HepG2 (cell line): ENCODE results near the gene EPHA6. TPM values are rescaled to one million over a fixed set of nuclear protein-coding genes. Genes with fewer than 3 reads are reported as not detected.

Experiments used
- DMAP1 ChIP-seq: IDR thresholded peaks from 2 replicates; pipeline ENCODE4 v1.6.1; 2016
- HOXA7 ChIP-seq: sonication (generic); formaldehyde crosslinking; IDR thresholded peaks from 2 replicates; pipeline ENCODE4 v1.8.1; 2022; ENCODE audit warnings: mild to moderate bottlenecking, missing genetic modification reagents, moderate library complexity
- RNF2 ChIP-seq: fragments of 450-650 bp; conservative IDR thresholded peaks from 2 replicates; pipeline ENCODE4 v1.6.1; 2016; ENCODE audit warnings: low read depth
- SAFB2 ChIP-seq: sonication (generic); formaldehyde crosslinking; IDR thresholded peaks from 2 replicates; pipeline ENCODE4 v1.5.1; 2020; ENCODE audit warnings: missing genetic modification reagents, low read depth, mild to moderate bottlenecking, borderline replicate concordance
- ZBTB37 ChIP-seq: sonication (generic); formaldehyde crosslinking; IDR thresholded peaks from 2 replicates; pipeline ENCODE4 v1.4.0; 2020; ENCODE audit warnings: mild to moderate bottlenecking, missing genetic modification reagents
- ZMAT3 ChIP-seq: sonication (generic); formaldehyde crosslinking; conservative IDR thresholded peaks from 2 replicates; pipeline ENCODE4 v1.7.0; 2021; ENCODE audit warnings: missing genetic modification reagents
- ZNF879 ChIP-seq: sonication (generic); formaldehyde crosslinking; IDR thresholded peaks from 2 replicates; pipeline ENCODE4 v1.8.1; 2023; ENCODE audit warnings: missing genetic modification reagents
- polyA plus RNA-seq, 8 experiments: library from polyadenylated mRNA; depleted of rRNA in 3 of 8; stranded (reverse) in 7 of 8; unstranded in 1 of 8; fragments of >200 nt; fragmentation: Illumina TruSeq in 4 of 8; extraction: Trizol in 4 of 8; gene quantifications; 2 replicates each; pipeline versions ENCODE4 v1.2.1 to v1.2.3, GENCODE V29; 2011 to 2016; ENCODE audit warnings: low read depth in 4 of 8, missing spikeins in 1 of 8, mixed read lengths in 1 of 8; ENCODE audit not compliant: insufficient read depth in 1 of 8
- total RNA-seq, 5 experiments: library from RNA; depleted of rRNA; stranded (reverse); fragments of >200 nt; fragmentation: Illumina TruSeq; extraction: Trizol; gene quantifications; 2 replicates each; pipeline ENCODE4 v1.2.3, GENCODE V29; 2016; ENCODE audit warnings: low read depth in 1 of 5
- TF ChIP-seq, protein P1 (sequence below): sonication (generic); formaldehyde crosslinking; IDR thresholded peaks from one replicate; pipeline ENCODE4 v1.5.1; 2020; ENCODE audit warnings: mild to moderate bottlenecking, missing genetic modification reagents; ENCODE audit errors: not compliant biosample characterization
- TF ChIP-seq, protein P2 (sequence below): IDR thresholded peaks from 2 replicates; pipeline ENCODE4 v1.6.1; 2016; ENCODE audit warnings: missing compliant biosample characterization, missing genetic modification reagents, borderline replicate concordance

EPHA6 gene
- total and polyA plus RNA-seq, 2 of the 13 experiments (the other 11 are each of a cell fraction or from before 2014, with no cell fraction given), result not detected

DNA sequence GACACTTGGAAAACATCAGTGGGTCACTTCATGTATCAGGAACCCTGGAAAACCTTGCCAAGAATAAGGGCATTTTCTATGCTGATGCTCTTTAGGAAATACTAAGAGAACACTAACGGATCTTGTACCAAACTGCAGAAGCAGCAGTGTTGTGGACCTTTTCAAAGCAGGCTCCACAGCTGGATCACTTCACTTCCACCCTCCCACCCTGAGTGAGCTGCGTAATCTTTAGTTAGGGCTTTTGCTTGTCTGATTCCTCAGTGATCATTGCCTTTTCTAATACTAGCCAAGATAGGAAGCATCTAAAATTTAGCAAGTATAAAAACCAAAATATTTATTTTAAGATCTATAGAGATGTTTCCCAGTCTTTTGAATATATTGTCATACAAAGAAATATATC lies 229.0 kb downstream of the EPHA6 start (continued):
- TF ChIP-seq, protein P1, sequence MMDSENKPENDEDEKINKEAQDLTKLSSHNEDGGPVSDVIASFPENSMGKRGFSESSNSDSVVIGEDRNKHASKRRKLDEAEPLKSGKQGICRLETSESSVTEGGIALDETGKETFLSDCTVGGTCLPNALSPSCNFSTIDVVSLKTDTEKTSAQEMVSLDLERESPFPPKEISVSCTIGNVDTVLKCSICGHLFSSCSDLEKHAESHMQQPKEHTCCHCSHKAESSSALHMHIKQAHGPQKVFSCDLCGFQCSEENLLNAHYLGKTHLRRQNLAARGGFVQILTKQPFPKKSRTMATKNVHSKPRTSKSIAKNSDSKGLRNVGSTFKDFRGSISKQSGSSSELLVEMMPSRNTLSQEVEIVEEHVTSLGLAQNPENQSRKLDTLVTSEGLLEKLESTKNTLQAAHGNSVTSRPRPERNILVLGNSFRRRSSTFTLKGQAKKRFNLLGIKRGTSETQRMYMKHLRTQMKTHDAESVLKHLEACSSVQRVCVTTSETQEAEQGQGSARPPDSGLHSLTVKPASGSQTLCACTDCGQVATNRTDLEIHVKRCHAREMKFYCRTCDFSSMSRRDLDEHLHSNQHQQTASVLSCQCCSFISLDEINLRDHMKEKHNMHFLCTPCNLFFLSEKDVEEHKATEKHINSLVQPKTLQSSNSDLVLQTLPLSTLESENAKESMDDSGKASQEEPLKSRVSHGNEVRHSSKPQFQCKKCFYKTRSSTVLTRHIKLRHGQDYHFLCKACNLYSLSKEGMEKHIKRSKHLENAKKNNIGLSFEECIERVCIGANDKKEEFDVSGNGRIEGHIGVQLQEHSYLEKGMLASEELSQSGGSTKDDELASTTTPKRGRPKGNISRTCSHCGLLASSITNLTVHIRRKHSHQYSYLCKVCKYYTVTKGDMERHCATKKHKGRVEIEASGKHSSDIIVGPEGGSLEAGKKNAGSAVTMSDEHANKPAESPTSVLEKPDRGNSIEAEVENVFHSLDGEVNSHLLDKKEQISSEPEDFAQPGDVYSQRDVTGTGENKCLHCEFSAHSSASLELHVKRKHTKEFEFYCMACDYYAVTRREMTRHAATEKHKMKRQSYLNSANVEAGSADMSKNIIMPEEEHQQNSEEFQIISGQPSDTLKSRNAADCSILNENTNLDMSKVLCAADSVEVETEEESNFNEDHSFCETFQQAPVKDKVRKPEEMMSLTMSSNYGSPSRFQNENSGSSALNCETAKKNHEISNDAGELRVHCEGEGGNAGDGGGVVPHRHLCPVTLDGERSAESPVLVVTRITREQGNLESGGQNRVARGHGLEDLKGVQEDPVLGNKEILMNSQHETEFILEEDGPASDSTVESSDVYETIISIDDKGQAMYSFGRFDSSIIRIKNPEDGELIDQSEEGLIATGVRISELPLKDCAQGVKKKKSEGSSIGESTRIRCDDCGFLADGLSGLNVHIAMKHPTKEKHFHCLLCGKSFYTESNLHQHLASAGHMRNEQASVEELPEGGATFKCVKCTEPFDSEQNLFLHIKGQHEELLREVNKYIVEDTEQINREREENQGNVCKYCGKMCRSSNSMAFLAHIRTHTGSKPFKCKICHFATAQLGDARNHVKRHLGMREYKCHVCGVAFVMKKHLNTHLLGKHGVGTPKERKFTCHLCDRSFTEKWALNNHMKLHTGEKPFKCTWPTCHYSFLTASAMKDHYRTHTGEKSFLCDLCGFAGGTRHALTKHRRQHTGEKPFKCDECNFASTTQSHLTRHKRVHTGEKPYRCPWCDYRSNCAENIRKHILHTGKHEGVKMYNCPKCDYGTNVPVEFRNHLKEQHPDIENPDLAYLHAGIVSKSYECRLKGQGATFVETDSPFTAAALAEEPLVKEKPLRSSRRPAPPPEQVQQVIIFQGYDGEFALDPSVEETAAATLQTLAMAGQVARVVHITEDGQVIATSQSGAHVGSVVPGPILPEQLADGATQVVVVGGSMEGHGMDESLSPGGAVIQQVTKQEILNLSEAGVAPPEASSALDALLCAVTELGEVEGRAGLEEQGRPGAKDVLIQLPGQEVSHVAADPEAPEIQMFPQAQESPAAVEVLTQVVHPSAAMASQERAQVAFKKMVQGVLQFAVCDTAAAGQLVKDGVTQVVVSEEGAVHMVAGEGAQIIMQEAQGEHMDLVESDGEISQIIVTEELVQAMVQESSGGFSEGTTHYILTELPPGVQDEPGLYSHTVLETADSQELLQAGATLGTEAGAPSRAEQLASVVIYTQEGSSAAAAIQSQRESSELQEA (CRISPR knock-in tag), result no peak
- no peak for TF ChIP-seq HOXA7 (CRISPR knock-in tag)
- TF ChIP-seq ZNF879 (CRISPR knock-in tag), result no peak
- TF ChIP-seq, protein P2, sequence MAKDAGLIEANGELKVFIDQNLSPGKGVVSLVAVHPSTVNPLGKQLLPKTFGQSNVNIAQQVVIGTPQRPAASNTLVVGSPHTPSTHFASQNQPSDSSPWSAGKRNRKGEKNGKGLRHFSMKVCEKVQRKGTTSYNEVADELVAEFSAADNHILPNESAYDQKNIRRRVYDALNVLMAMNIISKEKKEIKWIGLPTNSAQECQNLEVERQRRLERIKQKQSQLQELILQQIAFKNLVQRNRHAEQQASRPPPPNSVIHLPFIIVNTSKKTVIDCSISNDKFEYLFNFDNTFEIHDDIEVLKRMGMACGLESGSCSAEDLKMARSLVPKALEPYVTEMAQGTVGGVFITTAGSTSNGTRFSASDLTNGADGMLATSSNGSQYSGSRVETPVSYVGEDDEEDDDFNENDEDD, result no peak
- no peak for TF ChIP-seq ZMAT3
- no peak for TF ChIP-seq SAFB2 (CRISPR knock-in tag)
- TF ChIP-seq ZBTB37 (CRISPR knock-in tag), result no peak
- no peak for TF ChIP-seq DMAP1 (CRISPR knock-in tag)
- TF ChIP-seq RNF2, result no peak
